GM12873 (cell line): ENCODE data around the gene PPP1R13B.

Experiments used
- TF ChIP-seq, protein P1 (sequence below): IDR thresholded peaks from 2 replicates; pipeline ENCODE4 v1.5.1; 2012; ENCODE audit warnings: low read depth, mild to moderate bottlenecking, moderate library complexity, low read length, control low read depth; ENCODE audit not compliant: insufficient read depth; ENCODE audit errors: missing control alignments

Gene PPP1R13B

DNA sequence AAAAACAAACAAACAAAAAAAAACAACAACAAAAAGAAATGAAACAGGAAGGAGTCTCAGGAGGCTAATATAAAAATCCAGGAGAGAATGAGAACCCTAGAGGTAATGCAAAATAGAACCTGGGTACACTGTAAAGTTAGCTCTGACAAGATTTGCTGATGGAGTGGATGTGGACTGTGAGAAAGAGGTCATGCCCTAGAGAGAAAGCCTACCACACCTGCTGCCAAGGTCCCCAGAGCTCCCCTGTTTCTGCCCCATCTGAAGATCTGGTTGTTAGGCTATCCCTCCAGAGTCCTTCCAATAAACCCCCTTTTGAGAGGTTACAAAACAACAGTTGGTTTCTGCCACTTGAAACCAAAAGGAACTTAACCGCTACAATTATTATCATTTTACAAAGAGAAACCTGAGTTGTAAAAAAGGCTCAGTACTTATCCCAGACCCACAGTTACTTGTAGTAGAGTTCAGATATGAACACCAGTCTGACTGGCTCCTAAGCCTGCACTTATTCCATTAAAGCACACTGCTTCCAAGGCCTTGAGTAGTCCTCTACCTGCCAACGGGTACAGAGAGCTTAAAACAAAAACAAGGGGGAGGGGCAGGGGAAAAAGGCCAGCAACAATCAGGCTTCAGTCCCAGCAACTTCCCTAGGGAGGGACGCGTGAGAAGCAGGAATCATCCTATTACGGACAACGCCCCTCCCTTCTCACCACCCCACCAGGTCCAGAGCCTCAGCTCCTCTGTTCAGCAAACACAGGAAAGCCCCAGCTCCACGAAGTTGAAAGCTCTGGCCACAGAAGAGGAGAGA is 27.7 kb downstream of the PPP1R13B start:
- TF ChIP-seq, protein P1, sequence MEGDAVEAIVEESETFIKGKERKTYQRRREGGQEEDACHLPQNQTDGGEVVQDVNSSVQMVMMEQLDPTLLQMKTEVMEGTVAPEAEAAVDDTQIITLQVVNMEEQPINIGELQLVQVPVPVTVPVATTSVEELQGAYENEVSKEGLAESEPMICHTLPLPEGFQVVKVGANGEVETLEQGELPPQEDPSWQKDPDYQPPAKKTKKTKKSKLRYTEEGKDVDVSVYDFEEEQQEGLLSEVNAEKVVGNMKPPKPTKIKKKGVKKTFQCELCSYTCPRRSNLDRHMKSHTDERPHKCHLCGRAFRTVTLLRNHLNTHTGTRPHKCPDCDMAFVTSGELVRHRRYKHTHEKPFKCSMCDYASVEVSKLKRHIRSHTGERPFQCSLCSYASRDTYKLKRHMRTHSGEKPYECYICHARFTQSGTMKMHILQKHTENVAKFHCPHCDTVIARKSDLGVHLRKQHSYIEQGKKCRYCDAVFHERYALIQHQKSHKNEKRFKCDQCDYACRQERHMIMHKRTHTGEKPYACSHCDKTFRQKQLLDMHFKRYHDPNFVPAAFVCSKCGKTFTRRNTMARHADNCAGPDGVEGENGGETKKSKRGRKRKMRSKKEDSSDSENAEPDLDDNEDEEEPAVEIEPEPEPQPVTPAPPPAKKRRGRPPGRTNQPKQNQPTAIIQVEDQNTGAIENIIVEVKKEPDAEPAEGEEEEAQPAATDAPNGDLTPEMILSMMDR: no peak

DNA sequence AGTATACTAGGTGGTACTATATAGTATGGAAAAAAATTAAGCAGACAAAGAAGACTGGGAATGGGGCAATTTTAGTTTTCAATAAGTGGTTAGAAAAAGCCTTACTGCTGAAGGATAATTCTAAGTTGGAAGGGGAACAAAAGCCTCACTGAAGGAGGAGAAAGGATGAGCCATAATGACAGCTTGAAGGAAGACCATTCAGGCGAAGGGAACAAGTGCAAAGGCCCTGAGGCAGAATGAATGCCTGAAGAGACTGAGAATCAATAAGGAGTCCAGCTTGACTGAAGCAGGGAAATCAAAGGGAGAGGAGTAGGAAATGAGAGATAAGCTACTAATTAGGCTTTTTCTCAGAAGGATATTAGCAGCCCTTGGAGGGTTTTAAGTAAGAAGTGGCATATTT is 28.5 kb downstream of the PPP1R13B start:
- TF ChIP-seq, protein P1: no peak

DNA sequence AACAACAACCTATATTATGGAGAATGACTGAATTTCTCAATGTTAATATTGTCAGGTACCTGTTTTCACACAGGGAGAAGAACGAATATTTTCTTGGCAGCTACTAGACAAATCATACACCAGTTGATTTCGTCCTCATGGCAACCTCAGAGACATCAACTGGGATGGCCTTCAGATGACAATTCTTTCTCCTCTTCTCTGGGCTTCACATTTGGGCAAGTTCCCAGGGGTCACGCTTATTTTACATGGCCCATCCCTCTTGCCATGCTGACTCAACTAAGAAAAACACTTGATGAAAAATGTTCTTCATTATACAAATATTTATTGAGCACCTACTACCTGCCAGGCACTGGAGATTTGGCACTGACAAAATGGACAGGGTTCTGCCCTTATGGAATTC is 29.0 kb downstream of the PPP1R13B start:
- TF ChIP-seq, protein P1: no peak

DNA sequence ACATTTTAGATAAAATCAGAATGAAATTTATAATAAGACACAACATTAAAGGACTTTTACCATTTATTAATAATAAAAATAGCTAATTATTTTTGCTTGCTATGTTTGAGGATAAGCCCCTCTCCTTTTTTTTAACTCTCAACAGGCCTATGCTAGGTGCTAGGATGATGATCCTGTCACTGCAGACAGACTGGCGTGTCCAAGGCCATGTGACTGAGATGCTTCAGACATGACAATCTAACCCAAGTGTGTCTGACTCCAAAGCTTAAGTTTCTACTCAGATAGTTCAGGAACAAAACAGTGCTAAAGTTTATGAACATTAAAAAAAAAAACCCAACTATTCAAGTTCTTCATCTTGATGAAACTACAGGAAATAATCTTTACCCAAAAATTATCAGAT is 29.8 kb downstream of the PPP1R13B start:
- TF ChIP-seq, protein P1: no peak

DNA sequence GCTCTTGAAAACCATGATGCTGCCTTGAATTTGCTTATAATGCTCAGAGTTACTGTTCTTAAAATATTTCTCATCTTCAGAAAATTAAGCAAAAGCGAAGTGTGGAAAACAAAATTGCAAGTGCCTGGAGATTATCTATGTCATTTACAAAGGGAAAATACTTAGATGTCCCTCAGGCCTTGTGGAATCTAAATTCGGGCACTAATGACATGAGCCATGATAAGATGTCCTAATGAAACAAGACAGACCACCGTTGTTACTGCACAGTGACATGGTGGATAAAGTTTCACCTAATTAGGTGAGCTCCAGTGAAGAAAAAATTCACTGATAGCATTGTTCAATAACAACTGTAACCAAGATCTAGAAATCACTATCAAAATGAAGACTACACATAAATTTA is 30.4 kb downstream of the PPP1R13B start:
- TF ChIP-seq, protein P1: no peak

DNA sequence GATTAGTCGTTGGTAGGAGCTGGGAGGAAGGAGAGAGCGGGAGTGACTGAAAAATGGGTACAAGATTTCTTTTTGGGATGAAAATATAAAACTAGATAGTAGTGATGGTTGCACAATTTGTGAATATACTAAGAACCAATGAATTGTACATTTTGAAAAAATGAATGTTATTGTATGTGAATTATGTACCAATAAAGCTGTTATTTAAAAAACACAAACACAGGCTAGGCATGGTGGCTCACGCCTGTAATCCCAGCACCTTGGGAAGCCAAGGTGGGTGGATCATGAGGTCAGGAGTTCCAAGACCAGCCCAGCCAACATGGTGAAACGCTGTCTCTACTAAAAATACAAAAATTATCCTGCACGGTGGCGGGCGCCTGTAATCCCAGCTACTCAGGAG is 32.1 kb downstream of the PPP1R13B start:
- TF ChIP-seq, protein P1: no peak

DNA sequence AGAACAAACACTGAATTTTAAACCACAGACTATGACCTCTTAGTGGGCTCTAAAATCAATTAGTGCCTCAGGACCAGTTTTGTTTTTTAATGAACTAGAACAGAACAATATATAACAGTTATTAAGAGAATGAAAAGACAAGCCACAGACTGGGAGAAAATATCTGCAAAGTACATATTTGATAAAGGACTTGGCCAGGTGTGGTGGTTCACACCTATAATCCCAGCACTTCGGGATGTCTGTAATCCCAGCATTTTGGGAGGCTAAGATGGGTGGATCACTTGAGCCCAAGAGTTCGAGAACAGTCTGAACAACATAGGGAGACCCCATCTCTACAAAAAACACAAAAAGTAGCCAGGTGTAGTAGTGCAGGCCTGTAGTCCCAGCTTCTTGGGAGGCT is 36.2 kb downstream of the PPP1R13B start:
- TF ChIP-seq, protein P1: no peak
